WTC11 (cell line): Measurements from ENCODE around the gene HNF1B. TPM values are rescaled to one million over a fixed set of nuclear protein-coding genes. Genes with fewer than 3 reads are reported as not detected.

Source experiments
- ATAC-seq: fragments of 200-7000 bp; cut with Tn5 transposase; 2 replicates; pipeline ENCODE4 v1.10.0; 2021; ENCODE audit warnings: mild to moderate bottlenecking, moderate library complexity
- CTCF ChIA-PET: fragments of 300-600 bp; sonication (Branson Sonifier 250); formaldehyde crosslinking; loops from one replicate; lab custom pipeline; 2021; ENCODE audit warnings: antibody characterized with exemption; lab: Charles Lee
- POLR2A ChIA-PET: fragments of 350-600 bp; sonication (Branson Sonifier 250); formaldehyde crosslinking; loops from one replicate; lab custom pipeline; 2021; ENCODE audit warnings: antibody characterized with exemption; lab: Charles Lee
- DNase-seq: peaks from one replicate; pipeline ENCODE4 v3.0.0; 2021; ENCODE audit warnings: low spot score
- H3K27ac Mint-ChIP-seq: 2 replicates; pipeline ENCODE4 v1.8.0; 2021; ENCODE audit warnings: mixed read lengths
- H3K27me3 Mint-ChIP-seq: 2 replicates; pipeline ENCODE4 v1.8.0; 2021; ENCODE audit warnings: low read depth, mild to moderate bottlenecking, moderate library complexity, mixed read lengths
- H3K36me3 Mint-ChIP-seq: 2 replicates; pipeline ENCODE4 v1.8.0; 2021; ENCODE audit warnings: mixed read lengths
- H3K4me1 Mint-ChIP-seq: 2 replicates; pipeline ENCODE4 v1.8.0; 2022; ENCODE audit warnings: mixed read lengths
- H3K4me3 Mint-ChIP-seq: 2 replicates; pipeline ENCODE4 v1.8.0; 2021; ENCODE audit warnings: mild to moderate bottlenecking, moderate library complexity, mixed read lengths
- H3K9me3 Mint-ChIP-seq: 2 replicates; pipeline ENCODE4 v1.8.0; 2021; ENCODE audit warnings: mixed read lengths
- AR ChIP-seq: fragments of 250-450 bp; sonication (Bioruptor Pico); IDR thresholded peaks from 2 replicates; pipeline ENCODE4 v1.9.0; 2021; ENCODE audit warnings: mild to moderate bottlenecking
- NFYB ChIP-seq: sonication (generic); formaldehyde crosslinking; conservative IDR thresholded peaks from 2 replicates; pipeline ENCODE4 v1.8.0; 2022; ENCODE audit warnings: low read depth, missing genetic modification reagents
- NR2C2 ChIP-seq: sonication (generic); formaldehyde crosslinking; IDR thresholded peaks from 2 replicates; pipeline ENCODE4 v1.8.0; 2022; ENCODE audit warnings: mild to moderate bottlenecking, missing genetic modification reagents
- RELA ChIP-seq: sonication (generic); formaldehyde crosslinking; IDR thresholded peaks from 2 replicates; pipeline ENCODE4 v1.8.1; 2022; ENCODE audit warnings: missing genetic modification reagents, mild to moderate bottlenecking, borderline replicate concordance
- ZBTB43 ChIP-seq: sonication (generic); formaldehyde crosslinking; IDR thresholded peaks from 2 replicates; pipeline ENCODE4 v1.8.1; 2023; ENCODE audit warnings: mild to moderate bottlenecking, missing genetic modification reagents
- ZNF219 ChIP-seq: sonication (generic); formaldehyde crosslinking; IDR thresholded peaks from 2 replicates; pipeline ENCODE4 v1.8.0; 2023; ENCODE audit warnings: missing genetic modification reagents, mild to moderate bottlenecking, borderline replicate concordance
- ZNF317 ChIP-seq: sonication (generic); formaldehyde crosslinking; IDR thresholded peaks from 2 replicates; pipeline ENCODE4 v1.8.1; 2023; ENCODE audit warnings: low read depth, mild to moderate bottlenecking, moderate library complexity, missing genetic modification reagents, borderline replicate concordance
- ZNF671 ChIP-seq: fragments of 250-450 bp; sonication (Bioruptor Pico); IDR thresholded peaks from 2 replicates; pipeline ENCODE4 v1.8.0; 2021; ENCODE audit warnings: mild to moderate bottlenecking
- total RNA-seq: library from RNA; stranded (reverse); gene quantifications from 3 replicates; pipeline ENCODE4 v1.2.3, GENCODE V29; 2021
- TF ChIP-seq, protein P1 (sequence below): sonication (generic); formaldehyde crosslinking; IDR thresholded peaks from 2 replicates; pipeline ENCODE4 v1.8.0; 2023; ENCODE audit warnings: missing genetic modification reagents, mild to moderate bottlenecking, borderline replicate concordance
- TF ChIP-seq, protein P2 (sequence below): fragments of 250-450 bp; sonication (Bioruptor Pico); conservative IDR thresholded peaks from 2 replicates; pipeline ENCODE4 v1.9.0; 2021; ENCODE audit warnings: mild to moderate bottlenecking
- TF ChIP-seq, protein P3 (sequence below): fragments of 250-450 bp; sonication (Bioruptor Pico); IDR thresholded peaks from 2 replicates; pipeline ENCODE4 v1.9.0; 2021; ENCODE audit warnings: moderate library complexity, mild to moderate bottlenecking, inconsistent platforms, borderline replicate concordance
- TF ChIP-seq, protein P4 (sequence below): fragments of 200-600 bp; IDR thresholded peaks from 2 replicates; pipeline ENCODE4 v1.8.0; 2022; ENCODE audit warnings: antibody characterized with exemption

Gene HNF1B
- total RNA-seq, 1 experiment from 2014 or later, result 0.26 TPM

GRCh38 chr17:37713028-37713431, 31.8 kb downstream of the HNF1B start (continued):
- no peak for TF ChIP-seq RELA
- no peak for TF ChIP-seq ZNF219
- TF ChIP-seq, protein P1, sequence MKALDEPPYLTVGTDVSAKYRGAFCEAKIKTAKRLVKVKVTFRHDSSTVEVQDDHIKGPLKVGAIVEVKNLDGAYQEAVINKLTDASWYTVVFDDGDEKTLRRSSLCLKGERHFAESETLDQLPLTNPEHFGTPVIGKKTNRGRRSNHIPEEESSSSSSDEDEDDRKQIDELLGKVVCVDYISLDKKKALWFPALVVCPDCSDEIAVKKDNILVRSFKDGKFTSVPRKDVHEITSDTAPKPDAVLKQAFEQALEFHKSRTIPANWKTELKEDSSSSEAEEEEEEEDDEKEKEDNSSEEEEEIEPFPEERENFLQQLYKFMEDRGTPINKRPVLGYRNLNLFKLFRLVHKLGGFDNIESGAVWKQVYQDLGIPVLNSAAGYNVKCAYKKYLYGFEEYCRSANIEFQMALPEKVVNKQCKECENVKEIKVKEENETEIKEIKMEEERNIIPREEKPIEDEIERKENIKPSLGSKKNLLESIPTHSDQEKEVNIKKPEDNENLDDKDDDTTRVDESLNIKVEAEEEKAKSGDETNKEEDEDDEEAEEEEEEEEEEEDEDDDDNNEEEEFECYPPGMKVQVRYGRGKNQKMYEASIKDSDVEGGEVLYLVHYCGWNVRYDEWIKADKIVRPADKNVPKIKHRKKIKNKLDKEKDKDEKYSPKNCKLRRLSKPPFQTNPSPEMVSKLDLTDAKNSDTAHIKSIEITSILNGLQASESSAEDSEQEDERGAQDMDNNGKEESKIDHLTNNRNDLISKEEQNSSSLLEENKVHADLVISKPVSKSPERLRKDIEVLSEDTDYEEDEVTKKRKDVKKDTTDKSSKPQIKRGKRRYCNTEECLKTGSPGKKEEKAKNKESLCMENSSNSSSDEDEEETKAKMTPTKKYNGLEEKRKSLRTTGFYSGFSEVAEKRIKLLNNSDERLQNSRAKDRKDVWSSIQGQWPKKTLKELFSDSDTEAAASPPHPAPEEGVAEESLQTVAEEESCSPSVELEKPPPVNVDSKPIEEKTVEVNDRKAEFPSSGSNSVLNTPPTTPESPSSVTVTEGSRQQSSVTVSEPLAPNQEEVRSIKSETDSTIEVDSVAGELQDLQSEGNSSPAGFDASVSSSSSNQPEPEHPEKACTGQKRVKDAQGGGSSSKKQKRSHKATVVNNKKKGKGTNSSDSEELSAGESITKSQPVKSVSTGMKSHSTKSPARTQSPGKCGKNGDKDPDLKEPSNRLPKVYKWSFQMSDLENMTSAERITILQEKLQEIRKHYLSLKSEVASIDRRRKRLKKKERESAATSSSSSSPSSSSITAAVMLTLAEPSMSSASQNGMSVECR, result no peak
- no peak for TF ChIP-seq ZNF317 (CRISPR knock-in tag)
- no peak for TF ChIP-seq NFYB
- TF ChIP-seq, protein P2, sequence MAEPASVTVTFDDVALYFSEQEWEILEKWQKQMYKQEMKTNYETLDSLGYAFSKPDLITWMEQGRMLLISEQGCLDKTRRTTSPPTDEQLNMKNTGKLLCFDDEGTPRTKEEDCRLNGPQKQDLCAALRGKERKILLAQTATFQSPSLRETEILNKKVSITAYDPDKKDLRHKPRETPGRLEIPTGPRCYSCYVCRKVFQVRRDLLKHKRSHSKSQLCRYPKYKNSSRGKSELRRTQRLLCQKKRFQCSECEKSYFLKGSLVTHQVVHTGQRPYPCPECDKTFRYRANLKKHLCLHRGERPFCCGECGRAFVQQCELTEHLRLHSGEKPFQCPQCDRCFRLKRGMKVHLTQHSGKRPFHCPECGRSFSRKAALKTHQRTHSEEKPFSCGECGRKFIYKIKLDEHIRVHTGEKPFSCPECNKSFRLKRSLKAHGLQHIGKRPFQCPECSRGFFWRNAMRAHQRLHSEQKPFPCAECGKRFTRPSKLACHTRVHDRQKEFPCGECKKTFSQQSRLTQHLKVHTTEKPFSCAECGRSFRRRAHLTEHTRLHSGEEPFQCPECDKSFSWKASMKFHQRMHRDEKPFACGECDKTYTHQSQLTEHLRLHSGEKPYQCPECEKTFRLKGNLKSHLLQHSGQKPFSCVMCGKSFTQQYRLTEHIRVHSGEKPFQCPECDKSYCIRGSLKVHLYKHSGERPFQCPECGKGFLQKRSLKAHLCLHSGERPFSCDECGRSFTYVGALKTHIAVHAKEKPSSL (CRISPR knock-in tag), result no peak
- TF ChIP-seq, protein P3, sequence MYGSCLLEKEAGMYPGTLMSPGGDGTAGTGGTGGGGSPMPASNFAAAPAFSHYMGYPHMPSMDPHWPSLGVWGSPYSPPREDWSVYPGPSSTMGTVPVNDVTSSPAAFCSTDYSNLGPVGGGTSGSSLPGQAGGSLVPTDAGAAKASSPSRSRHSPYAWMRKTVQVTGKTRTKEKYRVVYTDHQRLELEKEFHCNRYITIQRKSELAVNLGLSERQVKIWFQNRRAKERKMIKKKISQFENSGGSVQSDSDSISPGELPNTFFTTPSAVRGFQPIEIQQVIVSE, result no peak
- TF ChIP-seq ZNF671 (CRISPR knock-in tag), result no peak
- TF ChIP-seq ZBTB43 (CRISPR knock-in tag), result no peak
- no peak for TF ChIP-seq NR2C2 (CRISPR knock-in tag)
- TF ChIP-seq, all 79 proteins: peak for 0

DNA sequence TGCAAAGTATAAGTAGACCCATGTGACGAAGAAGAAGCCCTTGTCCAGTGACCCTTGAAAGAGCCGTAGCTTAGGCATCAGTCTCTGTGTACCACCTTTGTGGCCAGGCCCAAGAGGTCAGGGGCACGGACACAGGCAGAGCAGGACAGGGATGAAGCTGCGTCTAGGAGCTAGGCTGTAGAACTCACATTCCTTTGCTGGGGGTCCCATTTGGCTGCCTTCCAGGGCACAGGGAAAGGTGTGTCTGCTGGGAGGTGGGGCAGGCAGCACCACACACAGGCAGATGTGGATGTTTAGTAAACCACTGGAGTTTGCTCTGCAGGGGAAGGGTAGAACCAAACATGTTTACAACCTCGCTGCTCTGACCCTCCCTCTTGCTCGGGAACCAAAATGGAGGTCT, 33.7 kb downstream of the HNF1B start:
- peaks cover 21% of the 10 kb centered on the region for H3K4me1 Mint-ChIP-seq
- H3K27me3 Mint-ChIP-seq, result no peaks in the 10 kb centered on the region

More for the DNA sequence above, 33.7 kb downstream of the HNF1B start:
- ChIA-PET POLR2A (no interaction called here), CTCF (no interaction called here)
- ATAC-seq (no peak), DNase-seq (no peak)
- Mint-ChIP-seq H3K36me3 (0 out of 2 replicates have a peak, but pooled peaks cover 3% of the 10 kb centered on the region), H3K4me3 (no peak overlapping the region), H3K9me3 (peaks cover 6% of the 10 kb centered on the region), H3K27ac (peak overlapping the region; percentile 93)
- TF ChIP-seq, protein P4, sequence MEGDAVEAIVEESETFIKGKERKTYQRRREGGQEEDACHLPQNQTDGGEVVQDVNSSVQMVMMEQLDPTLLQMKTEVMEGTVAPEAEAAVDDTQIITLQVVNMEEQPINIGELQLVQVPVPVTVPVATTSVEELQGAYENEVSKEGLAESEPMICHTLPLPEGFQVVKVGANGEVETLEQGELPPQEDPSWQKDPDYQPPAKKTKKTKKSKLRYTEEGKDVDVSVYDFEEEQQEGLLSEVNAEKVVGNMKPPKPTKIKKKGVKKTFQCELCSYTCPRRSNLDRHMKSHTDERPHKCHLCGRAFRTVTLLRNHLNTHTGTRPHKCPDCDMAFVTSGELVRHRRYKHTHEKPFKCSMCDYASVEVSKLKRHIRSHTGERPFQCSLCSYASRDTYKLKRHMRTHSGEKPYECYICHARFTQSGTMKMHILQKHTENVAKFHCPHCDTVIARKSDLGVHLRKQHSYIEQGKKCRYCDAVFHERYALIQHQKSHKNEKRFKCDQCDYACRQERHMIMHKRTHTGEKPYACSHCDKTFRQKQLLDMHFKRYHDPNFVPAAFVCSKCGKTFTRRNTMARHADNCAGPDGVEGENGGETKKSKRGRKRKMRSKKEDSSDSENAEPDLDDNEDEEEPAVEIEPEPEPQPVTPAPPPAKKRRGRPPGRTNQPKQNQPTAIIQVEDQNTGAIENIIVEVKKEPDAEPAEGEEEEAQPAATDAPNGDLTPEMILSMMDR, result no peak
- TF ChIP-seq AR (CRISPR knock-in tag), result no peak
